Measurements from ENCODE around the gene CA10. TPM values are rescaled to one million over a fixed set of nuclear protein-coding genes. Genes with fewer than 3 reads are reported as not detected.

CA10 gene
- total and polyA plus RNA-seq, 2 donors (not counting 1 experiment from before 2014, with no cell fraction given), result not detected

- Mint-ChIP-seq H3K4me3 (no peak overlapping the region), H3K4me1 (no peaks in the 10 kb centered on the region), H3K27me3 (no peaks in the 10 kb centered on the region), H3K27ac (no peak overlapping the region), H3K9me3 (ENCODE audit: insufficient read depth) (no peaks in the 10 kb centered on the region)
- no peak overlapping the region for H3K4me2 ChIP-seq (replicated peaks; ENCODE audit: low read depth, low read length, poor library complexity, severe bottlenecking)
- H3K4me3 ChIP-seq (ENCODE audit: control extremely low read depth in 1 of 5, extremely low read depth in 1 of 5, insufficient read depth in 1 of 5, low read depth in 2 of 5, low read length in 4 of 5), result no peak overlapping the region
- no peaks in the 10 kb centered on the region for H3K27me3 ChIP-seq (replicated peaks in 1 of 4; ENCODE audit: control extremely low read depth in 1 of 4, control insufficient read depth in 3 of 4, insufficient read depth in 4 of 4, low read length in 3 of 4)
- no peaks in the 10 kb centered on the region for H3K9me3 ChIP-seq (ENCODE audit: control extremely low read depth in 1 of 3, control insufficient read depth in 2 of 3, insufficient read depth in 1 of 3, low read length in 2 of 3)
- no peak overlapping the region for H2AFZ ChIP-seq (ENCODE audit: insufficient read depth, low read depth, low read length, poor library complexity, severe bottlenecking)
- POLR2A ChIA-PET, result no interaction called here
- H3K36me3 ChIP-seq (replicated peaks in 1 of 2; ENCODE audit: control extremely low read depth in 1 of 2, control insufficient read depth in 1 of 2, extremely low read depth in 1 of 2, insufficient read depth in 2 of 2, low read length in 1 of 2), result no peaks in the 10 kb centered on the region
- H3K79me2 ChIP-seq (ENCODE audit: control insufficient read depth, insufficient read depth, low read length), result no peaks in the 10 kb centered on the region
- 90% methylated on average over 6 of the region's 6 CpGs for WGBS (ENCODE audit: insufficient coverage)
- intact Hi-C loops (cut with micrococcal nuclease), result no loop called here
- H3K9ac ChIP-seq (ENCODE audit: low read length), result no peak overlapping the region
- CTCF ChIA-PET, result no interaction called here
- TF ChIP-seq CTCF (IDR thresholded peaks at IDR 0.05), result no peak
- TF ChIP-seq EZH2 (IDR thresholded peaks at IDR 0.05; ENCODE audit: borderline replicate concordance, insufficient read depth, low read depth, low read length, poor library complexity, severe bottlenecking), result no peak
- ATAC-seq (ENCODE audit: low read depth) (no peak), DNase-seq (no peak)
- no peaks in the 10 kb centered on the region for H4K20me1 ChIP-seq (ENCODE audit: control insufficient read depth, insufficient read depth, low read length, poor library complexity, severe bottlenecking)
- no peaks in the 10 kb centered on the region for H3K4me1 ChIP-seq (ENCODE audit: control insufficient read depth in 2 of 2, insufficient read depth in 2 of 2, low read length in 2 of 2)
- H3K27ac ChIP-seq (ENCODE audit: low read length in 2 of 2), result no peak overlapping the region
Observed at GRCh38 chr17:51638971-51639370, 519.5 kb downstream of the CA10 start.

- POLR2A ChIA-PET, result no interaction called here
- Mint-ChIP-seq H3K4me1 (no peaks in the 10 kb centered on the region), H3K27me3 (peaks cover 4% of the 10 kb centered on the region), H3K27ac (no peak overlapping the region), H3K9me3 (ENCODE audit: insufficient read depth) (peaks cover 1% of the 10 kb centered on the region), H3K4me3 (no peak overlapping the region)
- Histone ChIP-seq H2AFZ (ENCODE audit: insufficient read depth, low read depth, low read length, poor library complexity, severe bottlenecking) (no peak overlapping the region), H3K27me3 (replicated peaks in 1 of 4; ENCODE audit: control extremely low read depth in 1 of 4, control insufficient read depth in 3 of 4, insufficient read depth in 4 of 4, low read length in 3 of 4) (no peaks in the 10 kb centered on the region), H4K20me1 (ENCODE audit: control insufficient read depth, insufficient read depth, low read length, poor library complexity, severe bottlenecking) (no peaks in the 10 kb centered on the region), H3K9ac (ENCODE audit: low read length) (no peak overlapping the region), H3K4me1 (ENCODE audit: control insufficient read depth in 2 of 2, insufficient read depth in 2 of 2, low read length in 2 of 2) (no peaks in the 10 kb centered on the region), H3K27ac (ENCODE audit: low read length in 2 of 2) (no peak overlapping the region), H3K9me3 (ENCODE audit: control extremely low read depth in 1 of 3, control insufficient read depth in 2 of 3, insufficient read depth in 1 of 3, low read length in 2 of 3) (no peaks in the 10 kb centered on the region), H3K36me3 (replicated peaks in 1 of 2; ENCODE audit: control extremely low read depth in 1 of 2, control insufficient read depth in 1 of 2, extremely low read depth in 1 of 2, insufficient read depth in 2 of 2, low read length in 1 of 2) (no peaks in the 10 kb centered on the region), H3K4me3 (ENCODE audit: control extremely low read depth in 1 of 5, extremely low read depth in 1 of 5, insufficient read depth in 1 of 5, low read depth in 2 of 5, low read length in 4 of 5) (no peak overlapping the region), H3K4me2 (replicated peaks; ENCODE audit: low read depth, low read length, poor library complexity, severe bottlenecking) (no peak overlapping the region), H3K79me2 (ENCODE audit: control insufficient read depth, insufficient read depth, low read length) (no peaks in the 10 kb centered on the region)
- intact Hi-C loops (cut with micrococcal nuclease), result no loop called here
- ATAC-seq (ENCODE audit: low read depth) (no peak), DNase-seq (no peak)
- TF ChIP-seq EZH2 (IDR thresholded peaks at IDR 0.05; ENCODE audit: borderline replicate concordance, insufficient read depth, low read depth, low read length, poor library complexity, severe bottlenecking), result no peak
- TF ChIP-seq CTCF (IDR thresholded peaks at IDR 0.05), result no peak
- 90% methylated on average over 4 of the region's 5 CpGs for WGBS (ENCODE audit: insufficient coverage)
- CTCF ChIA-PET, result no interaction called here
Observed at GRCh38 chr17:51636291-51636690, 522.2 kb downstream of the CA10 start.
